Activated CD8-positive, alpha-beta T cell treated with anti-CD3 and anti-CD28 coated beads for 36 hours (primary cell): ENCODE data around the gene RBMS3. TPM values are rescaled to one million over a fixed set of nuclear protein-coding genes. Genes with fewer than 3 reads are reported as not detected.

Experiments used
- ATAC-seq: fragments of 200-7000 bp; cut with Tn5 transposase; one replicate; pipeline ENCODE4 v1.10.0; 2021; ENCODE audit warnings: mild to moderate bottlenecking, moderate library complexity
- CTCF ChIA-PET: fragments of 350-600 bp; sonication (Branson Sonifier 250); formaldehyde crosslinking; loops from one replicate; lab custom pipeline; 2021; ENCODE audit warnings: antibody characterized with exemption; lab: Charles Lee
- POLR2A ChIA-PET: fragments of 350-600 bp; sonication (Branson Sonifier 250); formaldehyde crosslinking; loops from one replicate; lab custom pipeline; 2021; ENCODE audit warnings: antibody characterized with exemption; lab: Charles Lee
- DNase-seq: peaks from one replicate; pipeline ENCODE4 v3.0.0-alpha.2; 2020
- H3K27ac Mint-ChIP-seq: one replicate; pipeline ENCODE4 v1.8.0; 2021; ENCODE audit warnings: mild to moderate bottlenecking, mixed read lengths
- H3K27me3 Mint-ChIP-seq: one replicate; pipeline ENCODE4 v1.8.0; 2021; ENCODE audit warnings: mixed read lengths
- H3K36me3 Mint-ChIP-seq: one replicate; pipeline ENCODE4 v1.8.0; 2021; ENCODE audit warnings: low read depth, mixed read lengths
- H3K4me1 Mint-ChIP-seq: one replicate; pipeline ENCODE4 v1.8.0; 2021; ENCODE audit warnings: low read depth, mixed read lengths
- H3K4me3 Mint-ChIP-seq: one replicate; pipeline ENCODE4 v1.8.0; 2021; ENCODE audit warnings: mild to moderate bottlenecking, moderate library complexity, mixed read lengths
- H3K9me3 Mint-ChIP-seq: one replicate; pipeline ENCODE4 v1.8.0; 2021; ENCODE audit warnings: mixed read lengths
- intact Hi-C: fragments of 100-400 bp; cut with micrococcal nuclease; formaldehyde crosslinking; loops from one replicate; pipeline ENCODE4 v1.10.0; 2022
- total RNA-seq, 2 experiments: library from RNA; stranded (reverse); gene quantifications; one replicate each; pipeline ENCODE4 v1.2.3, GENCODE V29; 2021
- TF ChIP-seq, protein P1 (sequence below): fragments of 200-600 bp; IDR thresholded peaks from one replicate; pipeline ENCODE4 v1.8.0; 2022; ENCODE audit warnings: antibody characterized with exemption, mild to moderate bottlenecking

RBMS3 gene
- total RNA-seq, 2 experiments from 2014 or later: 2.3 to 2.8 TPM

DNA sequence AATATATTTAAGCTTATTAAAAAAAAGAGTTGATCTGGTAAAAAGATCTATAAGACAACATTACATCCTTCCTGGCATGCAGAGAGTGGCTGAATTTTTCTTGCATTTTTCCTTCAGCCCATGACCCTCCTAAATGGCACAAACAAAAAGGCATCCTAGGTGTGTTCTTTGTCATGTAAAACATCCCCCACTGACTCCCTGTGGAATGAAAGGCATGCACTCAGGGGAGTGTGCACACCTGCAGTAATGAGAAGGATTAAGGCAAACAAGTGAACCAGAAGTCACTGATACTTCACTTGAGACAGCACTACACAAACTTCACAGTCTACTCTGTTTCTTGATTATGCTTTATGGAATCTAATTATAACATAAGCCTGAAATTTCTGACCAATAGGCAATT is 195.0 kb downstream of the RBMS3 start:
- TF ChIP-seq, protein P1, sequence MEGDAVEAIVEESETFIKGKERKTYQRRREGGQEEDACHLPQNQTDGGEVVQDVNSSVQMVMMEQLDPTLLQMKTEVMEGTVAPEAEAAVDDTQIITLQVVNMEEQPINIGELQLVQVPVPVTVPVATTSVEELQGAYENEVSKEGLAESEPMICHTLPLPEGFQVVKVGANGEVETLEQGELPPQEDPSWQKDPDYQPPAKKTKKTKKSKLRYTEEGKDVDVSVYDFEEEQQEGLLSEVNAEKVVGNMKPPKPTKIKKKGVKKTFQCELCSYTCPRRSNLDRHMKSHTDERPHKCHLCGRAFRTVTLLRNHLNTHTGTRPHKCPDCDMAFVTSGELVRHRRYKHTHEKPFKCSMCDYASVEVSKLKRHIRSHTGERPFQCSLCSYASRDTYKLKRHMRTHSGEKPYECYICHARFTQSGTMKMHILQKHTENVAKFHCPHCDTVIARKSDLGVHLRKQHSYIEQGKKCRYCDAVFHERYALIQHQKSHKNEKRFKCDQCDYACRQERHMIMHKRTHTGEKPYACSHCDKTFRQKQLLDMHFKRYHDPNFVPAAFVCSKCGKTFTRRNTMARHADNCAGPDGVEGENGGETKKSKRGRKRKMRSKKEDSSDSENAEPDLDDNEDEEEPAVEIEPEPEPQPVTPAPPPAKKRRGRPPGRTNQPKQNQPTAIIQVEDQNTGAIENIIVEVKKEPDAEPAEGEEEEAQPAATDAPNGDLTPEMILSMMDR: no peak
- DNase-seq: no peak
- CTCF ChIA-PET: no interaction called here
- H3K27me3 Mint-ChIP-seq: no peaks in the 10 kb centered on the region
- no peak overlapping the region for H3K4me3 Mint-ChIP-seq
- H3K36me3 Mint-ChIP-seq: no peaks in the 10 kb centered on the region
- H3K27ac Mint-ChIP-seq: no peak overlapping the region
- no peaks in the 10 kb centered on the region for H3K4me1 Mint-ChIP-seq
- peaks cover 2% of the 10 kb centered on the region for H3K9me3 Mint-ChIP-seq
- intact Hi-C loops: no loop called here
- POLR2A ChIA-PET: no interaction called here
- ATAC-seq: no peak

DNA sequence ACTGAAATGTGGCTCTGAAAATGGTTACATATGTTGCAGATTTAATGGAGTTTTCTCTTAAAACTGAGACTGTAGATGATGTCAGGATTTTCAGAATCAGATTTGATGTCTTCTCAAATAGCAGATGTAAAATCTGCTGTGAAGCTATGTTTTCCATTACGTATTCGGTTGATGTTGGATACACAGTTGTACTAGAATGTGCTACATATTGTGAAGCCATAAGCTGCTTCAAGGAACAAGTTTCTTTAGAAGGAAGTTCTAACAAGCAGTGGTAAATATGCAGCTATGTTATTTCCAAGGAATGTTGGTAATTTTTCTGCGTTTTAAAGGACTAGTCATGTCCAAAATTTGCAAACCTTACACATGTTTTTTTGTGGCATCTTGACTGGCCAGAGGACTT is 197.7 kb downstream of the RBMS3 start:
- Mint-ChIP-seq H3K4me1 (no peaks in the 10 kb centered on the region), H3K27me3 (no peaks in the 10 kb centered on the region), H3K36me3 (no peaks in the 10 kb centered on the region), H3K9me3 (no peaks in the 10 kb centered on the region), H3K27ac (no peak overlapping the region), H3K4me3 (no peak overlapping the region)
- ATAC-seq (no peak), DNase-seq (no peak)
- intact Hi-C loops: no loop called here
- POLR2A ChIA-PET: no interaction called here
- TF ChIP-seq, protein P1: no peak
- CTCF ChIA-PET: no interaction called here

DNA sequence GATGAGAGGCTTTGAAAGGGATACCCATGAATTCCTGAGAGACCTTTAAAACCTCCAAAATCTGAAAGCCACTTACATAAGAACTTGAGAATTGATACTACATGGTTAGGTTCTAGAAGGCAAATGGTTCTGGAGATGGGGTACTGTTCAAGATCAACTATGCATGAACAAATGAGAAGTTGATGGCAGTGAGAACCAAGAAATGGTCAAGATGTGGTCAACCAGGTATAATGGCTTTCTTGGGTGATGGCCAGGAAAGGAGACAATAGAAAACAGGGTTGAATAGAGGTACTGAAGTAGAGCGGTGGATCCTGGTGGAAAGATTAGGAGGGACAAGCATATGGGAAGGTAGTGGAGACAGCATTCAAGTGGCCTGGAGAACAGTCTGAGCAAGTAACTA is 200.4 kb downstream of the RBMS3 start:
- Mint-ChIP-seq H3K36me3 (no peaks in the 10 kb centered on the region), H3K27me3 (no peaks in the 10 kb centered on the region), H3K9me3 (no peaks in the 10 kb centered on the region), H3K4me1 (no peaks in the 10 kb centered on the region), H3K27ac (no peak overlapping the region), H3K4me3 (no peak overlapping the region)
- intact Hi-C loops: no loop called here
- TF ChIP-seq, protein P1: no peak
- POLR2A ChIA-PET: no interaction called here
- ATAC-seq (no peak), DNase-seq (no peak)
- CTCF ChIA-PET: no interaction called here

DNA sequence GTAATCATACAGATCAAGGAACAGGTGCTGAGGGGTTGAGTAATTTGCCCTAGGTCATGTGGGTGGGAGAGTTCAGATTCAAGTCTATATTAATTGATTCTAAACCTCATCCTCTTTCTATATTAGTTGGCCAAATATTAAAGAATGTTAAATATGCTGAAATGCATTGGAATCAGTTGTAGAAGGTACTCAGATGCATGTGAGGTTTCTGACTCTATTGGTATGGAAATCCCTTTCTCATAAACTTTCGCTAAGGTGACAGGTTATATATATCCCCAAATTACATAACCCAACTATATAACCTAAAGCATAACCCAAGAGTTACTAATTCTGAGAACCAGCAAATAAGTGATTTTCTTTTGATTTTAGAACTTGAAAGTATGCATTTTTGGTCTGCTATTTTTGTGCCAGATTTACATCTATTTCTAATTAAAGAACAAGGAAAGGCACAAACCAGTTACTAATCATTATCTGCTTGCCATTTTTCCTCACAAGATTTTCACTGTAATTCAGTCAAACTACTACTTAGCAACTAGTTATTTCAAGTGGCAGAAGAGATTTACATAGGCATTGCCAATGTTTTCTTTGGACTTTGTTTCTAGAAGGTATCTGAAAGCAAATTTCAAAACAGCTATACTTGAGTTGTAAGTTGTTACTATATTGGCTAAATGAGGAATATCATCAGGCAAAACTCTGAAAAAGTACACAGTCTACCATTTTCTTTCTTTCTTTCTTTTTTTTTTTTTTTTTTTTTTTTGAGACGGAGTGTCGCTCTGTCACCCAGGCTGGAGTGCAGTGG is 201.3 kb downstream of the RBMS3 start:
- Mint-ChIP-seq H3K4me1 (no peaks in the 10 kb centered on the region), H3K36me3 (no peaks in the 10 kb centered on the region), H3K27me3 (no peaks in the 10 kb centered on the region), H3K4me3 (no peak overlapping the region), H3K9me3 (no peaks in the 10 kb centered on the region), H3K27ac (no peak overlapping the region)
- no peak for DNase-seq
- no peak for ATAC-seq
- POLR2A ChIA-PET: no interaction called here
- intact Hi-C loops: no loop called here
- TF ChIP-seq, protein P1: no peak
- CTCF ChIA-PET: no interaction called here

DNA sequence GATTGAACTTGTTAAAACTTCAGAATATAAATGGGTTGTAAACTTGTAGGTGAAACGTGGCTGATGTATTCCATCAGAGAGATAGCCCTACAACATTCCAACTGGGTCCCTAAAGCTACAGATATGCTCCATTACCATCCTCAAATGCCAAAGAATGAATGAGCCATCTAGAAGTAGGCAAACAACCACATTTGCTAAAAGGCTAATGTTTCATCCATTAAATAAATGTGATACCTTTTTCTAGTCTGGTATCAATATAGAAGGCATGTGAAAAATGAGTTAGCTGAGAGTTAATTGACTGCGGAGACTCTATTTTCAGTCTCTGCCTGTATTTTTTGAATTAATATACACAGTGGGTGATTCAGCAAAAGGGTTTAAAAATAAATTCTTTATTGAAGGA is 203.8 kb downstream of the RBMS3 start:
- Mint-ChIP-seq H3K9me3 (no peaks in the 10 kb centered on the region), H3K27me3 (peaks cover 2% of the 10 kb centered on the region), H3K4me1 (no peaks in the 10 kb centered on the region), H3K4me3 (no peak overlapping the region), H3K27ac (no peak overlapping the region), H3K36me3 (no peaks in the 10 kb centered on the region)
- ChIA-PET CTCF (no interaction called here), POLR2A (no interaction called here)
- TF ChIP-seq, protein P1: no peak
- ATAC-seq (no peak), DNase-seq (no peak)
- intact Hi-C loops: no loop called here
